Activated T-helper 9 cell treated with anti-CD3 and anti-CD28 coated beads, Interleukin-2, amount 50 U/mL, for 16 hours (primary cell): ENCODE measurements around the gene CCR9.

Source experiments
- DNase-seq: peaks from one replicate; pipeline ENCODE4 v3.0.0-alpha.2; 2020; ENCODE audit warnings: low read depth

Gene CCR9

GRCh38 chr3:45938043-45938435 is 51.7 kb downstream of the CCR9 start:
- DNase-seq, result no peak

GRCh38 chr3:45938864-45939263 is 52.5 kb downstream of the CCR9 start:
- peak; percentile 77 for DNase-seq

GRCh38 chr3:45939341-45939771 is 53.0 kb downstream of the CCR9 start:
- no peak for DNase-seq

GRCh38 chr3:45940004-45940780 is 53.8 kb downstream of the CCR9 start:
- DNase-seq, result no peak

- DNase-seq, result no peak
Observed at GRCh38 chr3:45940781-45941365, 54.5 kb downstream of the CCR9 start.

- no peak for DNase-seq
Observed at GRCh38 chr3:45942051-45942825, 55.9 kb downstream of the CCR9 start.

- peak; percentile 25 for DNase-seq
Observed at GRCh38 chr3:45943207-45943846, 57.0 kb downstream of the CCR9 start, which contains the start of gene CXCR6. TSS of gene CXCR6 (plus strand) at chr3:45943464. CDS start at chr3:45946482, 3,018 bp downstream.

- DNase-seq, result no peak
Observed at GRCh38 chr3:45944830-45945620, 58.7 kb downstream of the CCR9 start.

- no peak for DNase-seq
Observed at GRCh38 chr3:45946307-45946706, 60.0 kb downstream of the CCR9 start.

GRCh38 chr3:45946875-45947274 is 60.5 kb downstream of the CCR9 start:
- DNase-seq, result no peak

GRCh38 chr3:45947361-45947760 is 61.0 kb downstream of the CCR9 start:
- no peak for DNase-seq

GRCh38 chr3:45948311-45948781 is 62.0 kb downstream of the CCR9 start:
- no peak for DNase-seq

- no peak for DNase-seq
Observed at GRCh38 chr3:45948881-45949280, 62.5 kb downstream of the CCR9 start.

- DNase-seq, result no peak
Observed at GRCh38 chr3:45949432-45949831, 63.1 kb downstream of the CCR9 start.

GRCh38 chr3:45950131-45950530 is 63.8 kb downstream of the CCR9 start:
- no peak for DNase-seq

GRCh38 chr3:45950686-45951600 is 64.6 kb downstream of the CCR9 start:
- peak; percentile 32 for DNase-seq

GRCh38 chr3:45951946-45952345 is 65.6 kb downstream of the CCR9 start:
- DNase-seq, result no peak

GRCh38 chr3:45952456-45952855 is 66.1 kb downstream of the CCR9 start:
- no peak for DNase-seq
